Transverse colon (tissue), 4 donors: ENCODE data around the gene PAK1. TPM values are rescaled to one million over a fixed set of nuclear protein-coding genes. Genes with fewer than 3 reads are reported as not detected.

ENCODE experiments used
- DNase-seq: peaks from one replicate; pipeline ENCODE4 v3.0.0-alpha.2; 2019
- H3K27ac ChIP-seq, 4 donors: fragments of 200-600 bp; sonication (generic); 2 replicates each; pipeline ENCODE4 v1.5.1; 2016 to 2018; ENCODE audit warnings: inconsistent platforms in 4 of 4
- H3K27me3 ChIP-seq: fragments of 200-600 bp; sonication (generic); 2 replicates; pipeline ENCODE4 v1.5.1; 2017; ENCODE audit warnings: inconsistent platforms
- H3K36me3 ChIP-seq, 4 donors: fragments of 200-600 bp; sonication (generic); 2 replicates each; pipeline ENCODE4 v1.5.1; 2017 to 2019; ENCODE audit warnings: inconsistent platforms in 4 of 4
- H3K4me1 ChIP-seq, 4 donors: fragments of 200-600 bp; sonication (generic); 2 replicates each; pipeline ENCODE4 v1.5.1; 2017 to 2020; ENCODE audit warnings: inconsistent platforms in 4 of 4
- H3K4me3 ChIP-seq, 4 donors: fragments of 200-600 bp; sonication (generic); 1 replicate in 1 of 4; 2 replicates in 3 of 4; pipeline versions ENCODE4 v1.5.1 to v1.6.1; 2017 to 2019; ENCODE audit warnings: inconsistent platforms in 4 of 4
- H3K9me3 ChIP-seq, 2 donors: fragments of 200-600 bp; sonication (generic); 2 replicates each; pipeline ENCODE4 v1.5.1; 2017 to 2019; ENCODE audit warnings: inconsistent platforms in 2 of 2
- EP300 ChIP-seq: sonication (generic); formaldehyde crosslinking; IDR thresholded peaks from one replicate; pipeline ENCODE4 v1.6.1; 2017; ENCODE audit warnings: antibody characterized with exemption, low read depth
- POLR2A ChIP-seq: fragments of 450-650 bp; IDR thresholded peaks from one replicate; pipeline ENCODE4 v1.6.1; 2016; ENCODE audit warnings: antibody characterized with exemption, mild to moderate bottlenecking, moderate library complexity
- POLR2AphosphoS5 ChIP-seq, 3 donors: sonication (generic); formaldehyde crosslinking; IDR thresholded peaks; one replicate each; pipeline ENCODE4 v1.6.1; 2016; ENCODE audit warnings: antibody characterized with exemption in 3 of 3
- WGBS, 2 donors: methylation state at CpG; one replicate each; pipeline ENCODE4 v1.1.5; 2018; ENCODE audit warnings: low coverage in 1 of 2; 5-methylcytosine and 5-hydroxymethylcytosine counted together
- in situ Hi-C, 4 donors: fragments of 200-750 bp; cut with MboI; loops; one replicate each; pipeline versions ENCODE4 v1.15.0 to v1.15.1; 2017; ENCODE audit warnings: low sequenced_read_pairs in 3 of 4, low pct_ligation_motif_present in 1 of 4, low pct_unique_long_range_greater_than_20kb in 1 of 4
- intact Hi-C: fragments of 100-400 bp; cut with DNase I; formaldehyde crosslinking; loops from one replicate; pipeline ENCODE4 v1.15.1; 2023; ENCODE audit warnings: low total_unique reads
- total RNA-seq, 4 donors: library from RNA; depleted of rRNA; stranded (reverse); fragments of >200 nt; gene quantifications; one replicate each; pipeline ENCODE4 v1.1.0, GENCODE V29; 2016
- TF ChIP-seq, protein P1 (sequence below), 5 experiments: fragments of 200-600 bp in 3 of 5; fragments of 450-650 bp in 2 of 5; sonication (generic) in 3 of 5; IDR thresholded peaks; 1 replicate in 2 of 5; 2 replicates in 3 of 5; pipeline ENCODE4 v1.5.1; 2016 to 2017; ENCODE audit warnings: antibody characterized with exemption in 5 of 5, inconsistent platforms in 3 of 5, mild to moderate bottlenecking in 2 of 5, moderate library complexity in 1 of 5

The PAK1 gene
- total RNA-seq, 4 donors from 2014 or later = 104 to 222 (median 128) TPM

DNA sequence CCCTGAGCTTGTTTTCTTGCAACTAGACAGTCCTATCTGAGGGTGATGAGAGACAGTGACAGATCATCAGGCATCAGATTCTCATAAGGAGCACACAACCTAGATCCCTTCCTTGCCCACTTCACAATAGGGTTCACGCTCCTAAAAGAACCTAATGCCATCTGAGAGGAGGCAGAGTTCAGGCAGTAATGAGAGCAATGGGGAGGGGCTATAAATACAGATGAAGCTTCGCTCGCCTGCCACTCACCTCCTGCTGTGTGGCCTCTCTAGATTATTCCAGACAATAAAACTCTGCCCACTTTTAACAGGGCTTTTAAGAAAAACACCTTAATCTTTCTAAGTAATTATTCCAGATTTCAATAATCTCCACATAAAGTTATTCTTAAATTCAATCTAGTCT, 43.9 kb upstream of the PAK1 start:
- in situ Hi-C loops = no loop called here
- Histone ChIP-seq H3K4me1 (peaks cover 0 to 12% (median 3%) of the 10 kb centered on the region in 4 donors), H3K27ac (no peak overlapping the region), H3K4me3 (no peak overlapping the region), H3K9me3 (no peaks in the 10 kb centered on the region), H3K36me3 (no peaks in the 10 kb centered on the region), H3K27me3 (no peaks in the 10 kb centered on the region)
- TF ChIP-seq POLR2AphosphoS5 (IDR thresholded peaks at IDR 0.05) = no peak
- no peak for TF ChIP-seq EP300
- TF ChIP-seq, protein P1, sequence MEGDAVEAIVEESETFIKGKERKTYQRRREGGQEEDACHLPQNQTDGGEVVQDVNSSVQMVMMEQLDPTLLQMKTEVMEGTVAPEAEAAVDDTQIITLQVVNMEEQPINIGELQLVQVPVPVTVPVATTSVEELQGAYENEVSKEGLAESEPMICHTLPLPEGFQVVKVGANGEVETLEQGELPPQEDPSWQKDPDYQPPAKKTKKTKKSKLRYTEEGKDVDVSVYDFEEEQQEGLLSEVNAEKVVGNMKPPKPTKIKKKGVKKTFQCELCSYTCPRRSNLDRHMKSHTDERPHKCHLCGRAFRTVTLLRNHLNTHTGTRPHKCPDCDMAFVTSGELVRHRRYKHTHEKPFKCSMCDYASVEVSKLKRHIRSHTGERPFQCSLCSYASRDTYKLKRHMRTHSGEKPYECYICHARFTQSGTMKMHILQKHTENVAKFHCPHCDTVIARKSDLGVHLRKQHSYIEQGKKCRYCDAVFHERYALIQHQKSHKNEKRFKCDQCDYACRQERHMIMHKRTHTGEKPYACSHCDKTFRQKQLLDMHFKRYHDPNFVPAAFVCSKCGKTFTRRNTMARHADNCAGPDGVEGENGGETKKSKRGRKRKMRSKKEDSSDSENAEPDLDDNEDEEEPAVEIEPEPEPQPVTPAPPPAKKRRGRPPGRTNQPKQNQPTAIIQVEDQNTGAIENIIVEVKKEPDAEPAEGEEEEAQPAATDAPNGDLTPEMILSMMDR (IDR thresholded peaks at IDR 0.05) = no peak
- TF ChIP-seq POLR2A = no peak
- DNase-seq = no peak
- WGBS, 2 donors = 87 to 89% methylated on average over 3 of the region's 3 CpGs
- intact Hi-C loops = no loop called here

DNA sequence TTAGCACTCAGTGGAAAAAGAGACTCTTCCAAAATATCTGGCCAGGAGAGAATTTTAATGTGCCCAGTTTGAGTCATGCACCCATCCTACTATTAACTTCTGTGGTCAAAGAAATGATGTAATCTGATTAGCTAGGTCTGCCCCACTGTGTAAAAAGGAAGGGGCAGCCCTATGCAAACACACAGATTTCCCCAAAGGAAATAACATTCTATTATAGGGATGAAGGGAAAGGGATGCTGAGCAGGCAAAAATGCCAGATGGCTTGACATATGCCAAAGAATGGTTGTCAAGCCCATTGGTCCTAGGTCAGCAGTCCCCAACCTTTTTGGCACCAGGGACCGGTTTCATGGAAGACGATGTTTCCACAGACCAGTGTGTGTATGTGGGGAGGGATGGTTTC, 43.3 kb upstream of the PAK1 start:
- intact Hi-C loops = no loop called here
- TF ChIP-seq EP300 (no peak), POLR2AphosphoS5 (IDR thresholded peaks at IDR 0.05) (no peak), POLR2A (no peak)
- TF ChIP-seq, protein P1 (IDR thresholded peaks at IDR 0.05) = no peak
- 89 to 94% methylated on average over 2 of the region's 2 CpGs for WGBS, 2 donors

GRCh38 chr11:77515483-77515882, 41.6 kb upstream of the PAK1 start:
- intact Hi-C loops (no loop called here), in situ Hi-C loops (no loop called here)
- no peaks in the 10 kb centered on the region for H3K9me3 ChIP-seq
- TF ChIP-seq EP300 (no peak), POLR2AphosphoS5 (IDR thresholded peaks at IDR 0.05) (peak in 1 of 3 donors; percentile 41)
- H3K27ac ChIP-seq = peak overlapping the region in 1 of 4 donors; percentile 39
- H3K36me3 ChIP-seq = no peaks in the 10 kb centered on the region
- H3K4me1 ChIP-seq = peaks cover 0 to 12% (median 3%) of the 10 kb centered on the region in 4 donors
- DNase-seq = peak; percentile 16
- no peaks in the 10 kb centered on the region for H3K27me3 ChIP-seq
- WGBS, 2 donors = 45 to 68% methylated on average over 3 of the region's 3 CpGs
- no peak overlapping the region for H3K4me3 ChIP-seq

More for the DNA sequence above, 43.3 kb upstream of the PAK1 start:
- no peak overlapping the region for H3K27ac ChIP-seq
- no peaks in the 10 kb centered on the region for H3K9me3 ChIP-seq
- H3K27me3 ChIP-seq = no peaks in the 10 kb centered on the region
- no peak for DNase-seq
- no peaks in the 10 kb centered on the region for H3K36me3 ChIP-seq
- in situ Hi-C loops = no loop called here
- no peak overlapping the region for H3K4me3 ChIP-seq
- peaks cover 0 to 12% (median 3%) of the 10 kb centered on the region in 4 donors for H3K4me1 ChIP-seq

DNA sequence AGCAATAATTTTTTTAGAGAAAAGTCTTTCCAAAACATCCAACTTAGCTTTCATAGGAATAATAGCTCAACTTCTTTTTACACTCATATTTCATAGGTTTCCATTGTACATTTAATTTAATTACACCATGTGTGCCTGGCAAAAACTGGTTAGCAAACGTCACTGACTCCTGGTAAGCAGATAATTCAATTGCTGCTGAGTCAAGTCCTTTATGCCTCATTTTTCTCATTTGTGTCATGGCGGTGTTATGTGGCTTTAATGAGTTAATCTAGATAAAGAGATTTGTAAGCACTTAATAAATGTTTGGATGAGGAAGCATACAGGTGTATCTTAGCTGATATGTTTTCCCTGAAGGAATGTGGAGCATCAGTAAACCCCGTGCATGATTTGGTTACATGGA, 41.2 kb upstream of the PAK1 start:
- no peak for TF ChIP-seq POLR2A
- TF ChIP-seq, protein P1 (IDR thresholded peaks at IDR 0.05) = no peak
- TF ChIP-seq POLR2AphosphoS5 (IDR thresholded peaks at IDR 0.05) = no peak
- no peak for TF ChIP-seq EP300
- H3K36me3 ChIP-seq = no peaks in the 10 kb centered on the region
- H3K4me1 ChIP-seq = peaks cover 0 to 12% (median 3%) of the 10 kb centered on the region in 4 donors
- intact Hi-C loops = no loop called here
- no peak for DNase-seq
- H3K4me3 ChIP-seq = no peak overlapping the region
- in situ Hi-C loops = no loop called here
- WGBS, 2 donors = 49 to 56% methylated on average over 3 of the region's 3 CpGs
- no peaks in the 10 kb centered on the region for H3K27me3 ChIP-seq
- no peaks in the 10 kb centered on the region for H3K9me3 ChIP-seq
- H3K27ac ChIP-seq = peak overlapping the region in 1 of 4 donors; percentile 39

DNA sequence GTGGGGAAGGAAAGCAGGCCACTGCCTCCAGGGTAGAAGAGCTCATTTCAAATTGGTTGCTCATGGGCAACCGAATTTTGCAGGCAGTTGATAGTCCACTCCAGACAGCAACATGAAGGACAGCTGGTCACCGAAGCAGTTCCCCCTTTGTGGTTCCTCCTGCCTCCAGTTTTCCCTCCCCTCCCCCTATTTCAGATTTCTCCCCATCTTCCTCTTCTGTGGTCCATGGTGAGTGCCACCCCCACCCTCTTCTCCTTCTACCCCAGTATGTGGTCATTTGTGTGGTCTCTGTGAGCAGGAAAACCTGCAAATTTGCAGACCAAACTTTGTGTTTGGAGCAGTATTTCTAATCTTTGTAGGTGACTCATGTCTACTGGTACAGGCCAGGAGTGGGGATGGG, 38.2 kb upstream of the PAK1 start:
- Histone ChIP-seq H3K4me3 (no peak overlapping the region), H3K27me3 (no peaks in the 10 kb centered on the region), H3K9me3 (no peaks in the 10 kb centered on the region), H3K36me3 (no peaks in the 10 kb centered on the region), H3K27ac (no peak overlapping the region), H3K4me1 (peaks cover 0 to 14% (median 3%) of the 10 kb centered on the region in 4 donors)
- TF ChIP-seq, protein P1 (IDR thresholded peaks at IDR 0.05) = no peak
- no peak for TF ChIP-seq POLR2AphosphoS5 (IDR thresholded peaks at IDR 0.05)
- no peak for TF ChIP-seq POLR2A
- no peak for TF ChIP-seq EP300
- in situ Hi-C loops = no loop called here
- WGBS, 2 donors = 67% methylated on average over 1 to 2 of the region's 2 CpGs
- intact Hi-C loops = no loop called here
- DNase-seq = no peak
